Uterus (tissue), 2 donors: ENCODE measurements around the gene CDHR1.

Source experiments
- CTCF ChIP-seq, 4 experiments: fragments of 200-600 bp in 2 of 4; fragments of 450-650 bp in 2 of 4; sonication (generic) in 2 of 4; IDR thresholded peaks; one replicate each; pipeline ENCODE4 v1.5.1; 2016 to 2019; ENCODE audit warnings: antibody characterized with exemption in 4 of 4, mild to moderate bottlenecking in 2 of 4, moderate library complexity in 1 of 4
- POLR2A ChIP-seq, 2 donors: fragments of 450-650 bp; IDR thresholded peaks; one replicate each; pipeline ENCODE4 v1.6.1; 2016; ENCODE audit warnings: antibody characterized with exemption in 2 of 2, mild to moderate bottlenecking in 1 of 2, moderate library complexity in 1 of 2

GRCh38 chr10:84265418-84265817 is 71.1 kb downstream of the CDHR1 start:
- TF ChIP-seq POLR2A (IDR thresholded peaks at IDR 0.05) (no peak), CTCF (IDR thresholded peaks at IDR 0.05) (no peak)
